Brain microvascular endothelial cell (primary cell): ENCODE data around the gene KRTAP12-4.

Experiments
- DNase-seq: peaks from one replicate; pipeline ENCODE4 v3.0.0-alpha.2; 2020
- H3K27ac ChIP-seq: fragments of 250-450 bp; sonication (Bioruptor Pico); 2 replicates; pipeline ENCODE4 v1.5.1; 2020; ENCODE audit warnings: mild to moderate bottlenecking, moderate library complexity
- H3K27me3 ChIP-seq: fragments of 250-450 bp; sonication (Bioruptor Pico); replicated peaks from 2 replicates; pipeline ENCODE4 v1.5.1; 2020; ENCODE audit warnings: mild to moderate bottlenecking
- H3K36me3 ChIP-seq: fragments of 250-450 bp; sonication (Bioruptor Pico); replicated peaks from 2 replicates; pipeline ENCODE4 v1.5.1; 2020; ENCODE audit warnings: mild to moderate bottlenecking
- H3K4me3 ChIP-seq: 2 replicates; pipeline ENCODE4 v1.5.1; 2011; ENCODE audit warnings: low read depth, mild to moderate bottlenecking, control low read depth, low read length, moderate library complexity
- CTCF ChIP-seq: IDR thresholded peaks from 2 replicates; pipeline ENCODE4 v1.5.1; 2011; ENCODE audit warnings: low read depth, mild to moderate bottlenecking, moderate library complexity, low read length, control low read depth, inconsistent platforms; ENCODE audit errors: missing control alignments
- in situ Hi-C: cut with HindIII; loops from 2 replicates; pipeline ENCODE4 v1.10.0; 2017; ENCODE audit warnings: low sequenced_read_pairs, low pct_ligation_motif_present

Gene KRTAP12-4

GRCh38 chr21:44677881-44678280 lies 23.4 kb upstream of the KRTAP12-4 start:
- in situ Hi-C loops = no loop called here
- no peak for DNase-seq
- no peak overlapping the region for H3K4me3 ChIP-seq
- no peaks in the 10 kb centered on the region for H3K36me3 ChIP-seq
- no peaks in the 10 kb centered on the region for H3K27me3 ChIP-seq
- no peak for TF ChIP-seq CTCF
- H3K27ac ChIP-seq = no peak overlapping the region

- H3K36me3 ChIP-seq = no peaks in the 10 kb centered on the region
- no peak overlapping the region for H3K27ac ChIP-seq
- H3K27me3 ChIP-seq = no peaks in the 10 kb centered on the region
- TF ChIP-seq CTCF = no peak
- no peak for DNase-seq
- H3K4me3 ChIP-seq = no peak overlapping the region
- in situ Hi-C loops = no loop called here
These were observed 17.5 kb upstream of the KRTAP12-4 start for GRCh38 chr21:44671911-44672310.

GRCh38 chr21:44670642-44671432 lies 16.4 kb upstream of the KRTAP12-4 start:
- in situ Hi-C loops = no loop called here
- H3K36me3 ChIP-seq = no peaks in the 10 kb centered on the region
- no peak for TF ChIP-seq CTCF
- no peak overlapping the region for H3K4me3 ChIP-seq
- no peak for DNase-seq
- no peak overlapping the region for H3K27ac ChIP-seq
- no peaks in the 10 kb centered on the region for H3K27me3 ChIP-seq

GRCh38 chr21:44667612-44668011 lies 13.2 kb upstream of the KRTAP12-4 start:
- Histone ChIP-seq H3K36me3 (no peaks in the 10 kb centered on the region), H3K4me3 (no peak overlapping the region), H3K27me3 (no peaks in the 10 kb centered on the region), H3K27ac (no peak overlapping the region)
- in situ Hi-C loops = no loop called here
- TF ChIP-seq CTCF = no peak
- DNase-seq = no peak

- Histone ChIP-seq H3K27ac (no peak within 1 kb of the TSS), H3K36me3 (no peaks in the 10 kb centered on the region), H3K4me3 (no peak within 1 kb of the TSS), H3K27me3 (no peaks in the 10 kb centered on the region)
- in situ Hi-C loops = no loop called here
- no peak for DNase-seq
- TF ChIP-seq CTCF = no peak
These were observed 12.2 kb upstream of the KRTAP12-4 start, which contains the start of gene KRTAP12-2 for GRCh38 chr21:44666401-44667320. TSS of gene KRTAP12-2 (minus strand) at chr21:44666927. CDS start at chr21:44666886, 41 bp downstream.
